Measurements from ENCODE around the gene PPFIA4. TPM values are rescaled to one million over a fixed set of nuclear protein-coding genes. Genes with fewer than 3 reads are reported as not detected.

The PPFIA4 gene
- total RNA-seq, 1 experiment from 2014 or later = 10.8 TPM

GRCh38 chr1:203096566-203096965, 70.3 kb downstream of the PPFIA4 start:
- no TSS peak for BruUV-seq (replicated peaks)
- no peak for ATAC-seq
- ChIA-PET CTCF (no interaction called here), POLR2A (no interaction called here), RAD21 (ENCODE audit: low non-redundant PET in 1 of 2, low total read pairs in 2 of 2, uncharacterized antibody in 2 of 2, unreplicated experiment in 2 of 2) (no interaction called here)
- H3K27ac ChIP-seq (ENCODE audit: low read depth, low read length) = no peak overlapping the region
- H3K9me3 ChIP-seq (ENCODE audit: control insufficient read depth in 1 of 2, insufficient read depth in 1 of 2, low read depth in 1 of 2, low read length in 2 of 2) = peaks cover 13 to 14% of the 10 kb centered on the region in 2 experiments; a peak in 3 of 4 replicates
- no peak overlapping the region for H3K4me2 ChIP-seq (ENCODE audit: low read length)
- H3K79me2 ChIP-seq (ENCODE audit: insufficient read depth, low read length) = no peaks in the 10 kb centered on the region
- no peak overlapping the region for H2AFZ ChIP-seq (ENCODE audit: low read depth, low read length, poor library complexity, severe bottlenecking)
- H3K27me3 ChIP-seq (ENCODE audit: insufficient read depth, low read length) = no peaks in the 10 kb centered on the region
- TF ChIP-seq CBX3 (IDR thresholded peaks at IDR 0.05; ENCODE audit: low read depth) = no peak
- TF ChIP-seq ZFX (IDR thresholded peaks at IDR 0.05) = no peak
- TF ChIP-seq, protein P1, sequence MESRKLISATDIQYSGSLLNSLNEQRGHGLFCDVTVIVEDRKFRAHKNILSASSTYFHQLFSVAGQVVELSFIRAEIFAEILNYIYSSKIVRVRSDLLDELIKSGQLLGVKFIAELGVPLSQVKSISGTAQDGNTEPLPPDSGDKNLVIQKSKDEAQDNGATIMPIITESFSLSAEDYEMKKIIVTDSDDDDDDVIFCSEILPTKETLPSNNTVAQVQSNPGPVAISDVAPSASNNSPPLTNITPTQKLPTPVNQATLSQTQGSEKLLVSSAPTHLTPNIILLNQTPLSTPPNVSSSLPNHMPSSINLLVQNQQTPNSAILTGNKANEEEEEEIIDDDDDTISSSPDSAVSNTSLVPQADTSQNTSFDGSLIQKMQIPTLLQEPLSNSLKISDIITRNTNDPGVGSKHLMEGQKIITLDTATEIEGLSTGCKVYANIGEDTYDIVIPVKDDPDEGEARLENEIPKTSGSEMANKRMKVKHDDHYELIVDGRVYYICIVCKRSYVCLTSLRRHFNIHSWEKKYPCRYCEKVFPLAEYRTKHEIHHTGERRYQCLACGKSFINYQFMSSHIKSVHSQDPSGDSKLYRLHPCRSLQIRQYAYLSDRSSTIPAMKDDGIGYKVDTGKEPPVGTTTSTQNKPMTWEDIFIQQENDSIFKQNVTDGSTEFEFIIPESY (IDR thresholded peaks at IDR 0.05; ENCODE audit: extremely low read depth, insufficient replicate concordance, low read length) = no peak
- TF ChIP-seq JUND (IDR thresholded peaks at IDR 0.05) = no peak
- DNase-seq (ENCODE audit: low read depth, low spot score) = no peak
- peaks cover 0 to 6% of the 10 kb centered on the region in 2 experiments; a peak in 2 of 4 replicates for H3K4me1 ChIP-seq (ENCODE audit: control insufficient read depth in 1 of 2, insufficient read depth in 2 of 2, low read length in 2 of 2)
- no peaks in the 10 kb centered on the region for H3K36me3 ChIP-seq (ENCODE audit: control insufficient read depth in 1 of 2, insufficient read depth in 2 of 2, low read length in 2 of 2)
- H3K4me3 ChIP-seq (replicated peaks in 1 of 2; ENCODE audit: low read depth in 1 of 2, low read length in 2 of 2) = no peak overlapping the region
- intact Hi-C loops (cut with micrococcal nuclease) = no loop called here
- H4K20me1 ChIP-seq (ENCODE audit: insufficient read depth) = no peaks in the 10 kb centered on the region
- no peaks in the 10 kb centered on the region for H3K9me2 ChIP-seq (ENCODE audit: insufficient read depth)
- H3K9ac ChIP-seq (ENCODE audit: low read length) = no peak overlapping the region

DNA sequence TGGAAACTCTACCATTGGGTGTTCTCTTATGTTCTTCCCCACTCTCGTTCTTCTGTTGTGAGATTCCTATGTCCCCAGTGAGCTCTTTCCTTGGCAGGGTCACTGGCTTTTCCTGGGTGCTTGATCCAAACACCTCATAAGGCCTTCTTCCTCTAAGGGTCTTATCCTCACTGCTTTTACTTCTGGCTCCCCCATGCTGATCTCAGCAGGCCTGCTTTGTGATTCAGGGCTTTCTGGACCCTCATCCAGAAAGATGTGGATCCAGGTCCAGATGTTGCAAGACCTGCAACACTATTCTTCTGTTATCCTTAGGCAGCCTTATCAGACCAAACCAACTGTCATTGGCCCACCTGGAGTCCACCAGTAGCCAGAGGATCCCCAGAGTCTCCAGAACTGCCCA, 70.7 kb downstream of the PPFIA4 start:
- no peak overlapping the region for H3K27ac ChIP-seq (ENCODE audit: low read depth, low read length)
- DNase-seq (ENCODE audit: low read depth, low spot score) = no peak
- no peaks in the 10 kb centered on the region for H3K36me3 ChIP-seq (ENCODE audit: control insufficient read depth in 1 of 2, insufficient read depth in 2 of 2, low read length in 2 of 2)
- H3K4me1 ChIP-seq (ENCODE audit: control insufficient read depth in 1 of 2, insufficient read depth in 2 of 2, low read length in 2 of 2) = peaks cover 0 to 6% of the 10 kb centered on the region in 2 experiments; a peak in 2 of 4 replicates
- H3K4me3 ChIP-seq (replicated peaks in 1 of 2; ENCODE audit: low read depth in 1 of 2, low read length in 2 of 2) = no peak overlapping the region
- H3K9ac ChIP-seq (ENCODE audit: low read length) = no peak overlapping the region
- H3K79me2 ChIP-seq (ENCODE audit: insufficient read depth, low read length) = no peaks in the 10 kb centered on the region
- no peak overlapping the region for H2AFZ ChIP-seq (ENCODE audit: low read depth, low read length, poor library complexity, severe bottlenecking)
- no peaks in the 10 kb centered on the region for H3K27me3 ChIP-seq (ENCODE audit: insufficient read depth, low read length)
- intact Hi-C loops (cut with micrococcal nuclease) = no loop called here
- no peak for TF ChIP-seq YY1 (IDR thresholded peaks at IDR 0.05; ENCODE audit: extremely low read depth, insufficient replicate concordance, low read depth, low read length)
- TF ChIP-seq ZFX (IDR thresholded peaks at IDR 0.05) = no peak
- TF ChIP-seq SIN3A (IDR thresholded peaks at IDR 0.05; ENCODE audit: low read depth) = no peak
- no peak for TF ChIP-seq FOSL1 (IDR thresholded peaks at IDR 0.05; ENCODE audit: low read depth)
- TF ChIP-seq EZH2 (IDR thresholded peaks at IDR 0.05) = no peak
- no peak for TF ChIP-seq RAD21 (IDR thresholded peaks at IDR 0.05; ENCODE audit: low read depth)
- TF ChIP-seq POLR2A (IDR thresholded peaks at IDR 0.05; ENCODE audit: borderline replicate concordance, extremely low read depth, insufficient read depth, insufficient read length) = no peak
- TF ChIP-seq EGR1 (IDR thresholded peaks at IDR 0.05; ENCODE audit: low read depth) = no peak
- TF ChIP-seq ELF1 (IDR thresholded peaks at IDR 0.05; ENCODE audit: borderline replicate concordance, low read depth) = no peak
- no peak for TF ChIP-seq TCF7L2 (IDR thresholded peaks at IDR 0.05; ENCODE audit: borderline replicate concordance, extremely low read depth, insufficient read depth, insufficient read length)
- no peak for TF ChIP-seq CTCF (IDR thresholded peaks at IDR 0.05 in 2 of 3, conservative IDR thresholded peaks at IDR 0.05 in 1 of 3; ENCODE audit: borderline replicate concordance in 1 of 3, insufficient read depth in 1 of 3, low read depth in 2 of 3, low read length in 2 of 3)
- no peak for TF ChIP-seq ZNF274 (IDR thresholded peaks at IDR 0.05; ENCODE audit: low read depth, low read length)
- TF ChIP-seq SRF (IDR thresholded peaks at IDR 0.05; ENCODE audit: low read depth) = no peak
- TF ChIP-seq, protein P2, sequence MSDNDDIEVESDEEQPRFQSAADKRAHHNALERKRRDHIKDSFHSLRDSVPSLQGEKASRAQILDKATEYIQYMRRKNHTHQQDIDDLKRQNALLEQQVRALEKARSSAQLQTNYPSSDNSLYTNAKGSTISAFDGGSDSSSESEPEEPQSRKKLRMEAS (IDR thresholded peaks at IDR 0.05) = no peak
- ChIA-PET CTCF (no interaction called here), POLR2A (no interaction called here), RAD21 (ENCODE audit: low non-redundant PET in 1 of 2, low total read pairs in 2 of 2, uncharacterized antibody in 2 of 2, unreplicated experiment in 2 of 2) (no interaction called here)
- no TSS peak for BruUV-seq (replicated peaks)
- H4K20me1 ChIP-seq (ENCODE audit: insufficient read depth) = no peaks in the 10 kb centered on the region
- ATAC-seq = no peak
- H3K9me3 ChIP-seq (ENCODE audit: control insufficient read depth in 1 of 2, insufficient read depth in 1 of 2, low read depth in 1 of 2, low read length in 2 of 2) = peaks cover 13 to 14% of the 10 kb centered on the region in 2 experiments; a peak in 3 of 4 replicates
- H3K4me2 ChIP-seq (ENCODE audit: low read length) = no peak overlapping the region
- no peaks in the 10 kb centered on the region for H3K9me2 ChIP-seq (ENCODE audit: insufficient read depth)

Data from HCT116 (cell line).